Measurements from ENCODE around the gene HMGCS1.
A peak's percentile ranks its signal among the peaks of the same experiment; 100 is the strongest.
"Not testable (repeated sequence)": the region's sequence is repeated elsewhere in the genome, so short reads cannot be mapped to it uniquely, and the experiment has no call there.

The HMGCS1 gene

GRCh38 chr5:43332401-43332800 is 19.2 kb upstream of the HMGCS1 start:
- in situ Hi-C loops (cut with MboI; ENCODE audit: low sequenced_read_pairs) = no loop called here
- no peak for DNase-seq (ENCODE audit: low spot score in 2 of 2)
- Histone ChIP-seq H3K4me3 (no peak overlapping the region), H3K27me3 (ENCODE audit: low read depth) (0 out of 2 replicates have a peak, but pooled peaks cover 6% of the 10 kb centered on the region), H3K9me3 (no peaks in the 10 kb centered on the region), H3K36me3 (replicated peaks) (no peaks in the 10 kb centered on the region), H3K4me1 (no peaks in the 10 kb centered on the region)

GRCh38 chr5:43325624-43326023 is 12.4 kb upstream of the HMGCS1 start:
- H3K4me1 ChIP-seq; H3K36me3 ChIP-seq (replicated peaks); in situ Hi-C loops (cut with MboI; ENCODE audit: low sequenced_read_pairs); DNase-seq (ENCODE audit: low spot score in 2 of 2); H3K27me3 ChIP-seq (ENCODE audit: low read depth); H3K9me3 ChIP-seq; H3K4me3 ChIP-seq: not testable (repeated sequence)

GRCh38 chr5:43323488-43323887 is 10.3 kb upstream of the HMGCS1 start:
- H3K9me3 ChIP-seq; H3K36me3 ChIP-seq (replicated peaks); in situ Hi-C loops (cut with MboI; ENCODE audit: low sequenced_read_pairs); H3K27me3 ChIP-seq (ENCODE audit: low read depth); H3K4me1 ChIP-seq; DNase-seq (ENCODE audit: low spot score in 2 of 2); H3K4me3 ChIP-seq: not testable (repeated sequence)

- H3K4me3 ChIP-seq = no peak overlapping the region
- H3K9me3 ChIP-seq = no peaks in the 10 kb centered on the region
- in situ Hi-C loops (cut with MboI; ENCODE audit: low sequenced_read_pairs) = no loop called here
- no peaks in the 10 kb centered on the region for H3K4me1 ChIP-seq
- no peaks in the 10 kb centered on the region for H3K27me3 ChIP-seq (ENCODE audit: low read depth)
- H3K36me3 ChIP-seq (replicated peaks) = no peaks in the 10 kb centered on the region
- no peak for DNase-seq (ENCODE audit: low spot score in 2 of 2)
Observed at GRCh38 chr5:43320846-43321245, 7.6 kb upstream of the HMGCS1 start.

- Histone ChIP-seq H3K9me3 (no peaks in the 10 kb centered on the region), H3K4me3 (no peak overlapping the region), H3K27me3 (ENCODE audit: low read depth) (no peaks in the 10 kb centered on the region), H3K36me3 (replicated peaks) (no peaks in the 10 kb centered on the region), H3K4me1 (peaks cover 15% of the 10 kb centered on the region)
- in situ Hi-C loops (cut with MboI; ENCODE audit: low sequenced_read_pairs) = no loop called here
- no peak for DNase-seq (ENCODE audit: low spot score in 2 of 2)
Observed at GRCh38 chr5:43316421-43316820, 3.2 kb upstream of the HMGCS1 start.

GRCh38 chr5:43315682-43316081 is 2.5 kb upstream of the HMGCS1 start:
- H3K27me3 ChIP-seq (ENCODE audit: low read depth) = no peaks in the 10 kb centered on the region
- in situ Hi-C loops (cut with MboI; ENCODE audit: low sequenced_read_pairs) = no loop called here

GRCh38 chr5:43315263-43315662 is 2.1 kb upstream of the HMGCS1 start:
- Histone ChIP-seq H3K9me3 (no peaks in the 10 kb centered on the region), H3K36me3 (replicated peaks) (no peaks in the 10 kb centered on the region), H3K27me3 (ENCODE audit: low read depth) (no peaks in the 10 kb centered on the region), H3K4me3 (no peak overlapping the region), H3K4me1 (peaks cover 22% of the 10 kb centered on the region)
- no peak for DNase-seq (ENCODE audit: low spot score in 2 of 2)
- in situ Hi-C loops (cut with MboI; ENCODE audit: low sequenced_read_pairs) = no loop called here

More at GRCh38 chr5:43315682-43316081, 2.5 kb upstream of the HMGCS1 start:
- no peak for DNase-seq (ENCODE audit: low spot score in 2 of 2)
- Histone ChIP-seq H3K4me1 (peaks cover 18% of the 10 kb centered on the region), H3K4me3 (no peak overlapping the region), H3K9me3 (no peaks in the 10 kb centered on the region), H3K36me3 (replicated peaks) (no peaks in the 10 kb centered on the region)

- no peaks in the 10 kb centered on the region for H3K36me3 ChIP-seq (replicated peaks)
- no peak overlapping the region for H3K4me3 ChIP-seq
- no peaks in the 10 kb centered on the region for H3K9me3 ChIP-seq
- no peaks in the 10 kb centered on the region for H3K27me3 ChIP-seq (ENCODE audit: low read depth)
- H3K4me1 ChIP-seq = peaks cover 28% of the 10 kb centered on the region
- DNase-seq (ENCODE audit: low spot score in 2 of 2) = no peak
- in situ Hi-C loops (cut with MboI; ENCODE audit: low sequenced_read_pairs) = no loop called here
Observed at GRCh38 chr5:43314724-43315123, 1.5 kb upstream of the HMGCS1 start.

GRCh38 chr5:43313854-43314457 is 744 bp upstream of the HMGCS1 start:
- no peaks in the 10 kb centered on the region; the same call in 1 of the 2 replicates for H3K36me3 ChIP-seq (replicated peaks)
- H3K4me3 ChIP-seq = peak overlapping the region; percentile 10
- in situ Hi-C loops (cut with MboI; ENCODE audit: low sequenced_read_pairs) = no loop called here
- peaks cover 34% of the 10 kb centered on the region for H3K4me1 ChIP-seq
- H3K27me3 ChIP-seq (ENCODE audit: low read depth) = no peaks in the 10 kb centered on the region
- H3K9me3 ChIP-seq = no peaks in the 10 kb centered on the region
- DNase-seq (ENCODE audit: low spot score in 2 of 2) = peak in 1 of 2 experiments; percentile 29

GRCh38 chr5:43312699-43313034 is 545 bp downstream of the HMGCS1 start:
- Histone ChIP-seq H3K36me3 (replicated peaks) (no peaks in the 10 kb centered on the region; the same call in 1 of the 2 replicates), H3K4me3 (peak overlapping the region; percentile 95), H3K9me3 (no peaks in the 10 kb centered on the region), H3K27me3 (ENCODE audit: low read depth) (no peaks in the 10 kb centered on the region), H3K4me1 (peaks cover 45% of the 10 kb centered on the region)
- DNase-seq (ENCODE audit: low spot score in 2 of 2) = no peak
- in situ Hi-C loops (cut with MboI; ENCODE audit: low sequenced_read_pairs) = no loop called here

GRCh38 chr5:43312076-43312661 is 1.0 kb downstream of the HMGCS1 start:
- Histone ChIP-seq H3K36me3 (replicated peaks) (no peaks in the 10 kb centered on the region; the same call in 1 of the 2 replicates), H3K4me1 (peaks cover 45% of the 10 kb centered on the region), H3K4me3 (peak overlapping the region; percentile 95), H3K9me3 (no peaks in the 10 kb centered on the region), H3K27me3 (ENCODE audit: low read depth) (no peaks in the 10 kb centered on the region)
- in situ Hi-C loops (cut with MboI; ENCODE audit: low sequenced_read_pairs) = no loop called here
- no peak for DNase-seq (ENCODE audit: low spot score in 2 of 2)

- peaks cover 45% of the 10 kb centered on the region for H3K4me1 ChIP-seq
- in situ Hi-C loops (cut with MboI; ENCODE audit: low sequenced_read_pairs) = no loop called here
- no peaks in the 10 kb centered on the region for H3K27me3 ChIP-seq (ENCODE audit: low read depth)
- no peak overlapping the region for H3K4me3 ChIP-seq
- H3K36me3 ChIP-seq (replicated peaks) = no peaks in the 10 kb centered on the region; the same call in 1 of the 2 replicates
- H3K9me3 ChIP-seq = no peaks in the 10 kb centered on the region
- DNase-seq (ENCODE audit: low spot score in 2 of 2) = no peak
Observed at GRCh38 chr5:43309637-43310036, 3.6 kb downstream of the HMGCS1 start.

- H3K36me3 ChIP-seq (replicated peaks) = no peaks in the 10 kb centered on the region; the same call in 1 of the 2 replicates
- in situ Hi-C loops (cut with MboI; ENCODE audit: low sequenced_read_pairs) = no loop called here
- DNase-seq (ENCODE audit: low spot score in 2 of 2) = no peak
- peaks cover 41% of the 10 kb centered on the region for H3K4me1 ChIP-seq
- no peak overlapping the region for H3K4me3 ChIP-seq
- no peaks in the 10 kb centered on the region for H3K27me3 ChIP-seq (ENCODE audit: low read depth)
- no peaks in the 10 kb centered on the region for H3K9me3 ChIP-seq
Observed at GRCh38 chr5:43309122-43309521, 4.1 kb downstream of the HMGCS1 start.

- peaks cover 35% of the 10 kb centered on the region for H3K4me1 ChIP-seq
- H3K36me3 ChIP-seq (replicated peaks); DNase-seq (ENCODE audit: low spot score in 2 of 2); H3K27me3 ChIP-seq (ENCODE audit: low read depth); H3K4me3 ChIP-seq; in situ Hi-C loops (cut with MboI; ENCODE audit: low sequenced_read_pairs); H3K9me3 ChIP-seq: not testable (repeated sequence)
Observed at GRCh38 chr5:43306954-43307353, 6.3 kb downstream of the HMGCS1 start.

All from HAP-1 (cell line).